ENCODE results near the gene TRIM63. TPM values are rescaled to one million over a fixed set of nuclear protein-coding genes. Genes with fewer than 3 reads are reported as not detected.

The TRIM63 gene
- total and polyA plus RNA-seq, 9 of the 15 experiments (the other 6 are each of a cell fraction or from before 2014, with no cell fraction given), result 0.08 to 0.57 (median 0.36) TPM

GRCh38 chr1:26035959-26036755, 31.3 kb downstream of the TRIM63 start (continued):
- no peak for TF ChIP-seq ZFP91 (CRISPR knock-in tag; IDR thresholded peaks at IDR 0.05)
- TF ChIP-seq ZEB2 (IDR thresholded peaks at IDR 0.05), result no peak
- no peak; the same call in 1 of the 2 replicates for TF ChIP-seq ZNF668 (CRISPR knock-in tag; IDR thresholded peaks at IDR 0.05)
- TF ChIP-seq ZNF699 (CRISPR knock-in tag; IDR thresholded peaks at IDR 0.05; ENCODE audit: insufficient replicate concordance), result no peak
- peak; percentile 96 for TF ChIP-seq RB1 (IDR thresholded peaks at IDR 0.05; ENCODE audit: low read depth)
- no peak for TF ChIP-seq RBM17 (IDR thresholded peaks at IDR 0.05; ENCODE audit: borderline replicate concordance, low read depth, low read length)
- no peak for TF ChIP-seq ZNF778 (CRISPR knock-in tag; IDR thresholded peaks at IDR 0.05)
- TF ChIP-seq BCOR (IDR thresholded peaks at IDR 0.05), result no peak
- no peak for TF ChIP-seq SRSF7 (optimal IDR thresholded peaks at IDR 0.05; ENCODE audit: low read depth, low read length)
- no peak for TF ChIP-seq GATA2 (CRISPR knock-in tag; IDR thresholded peaks at IDR 0.05)
- TF ChIP-seq TCFL5 (CRISPR knock-in tag; conservative IDR thresholded peaks at IDR 0.05), result no peak
- no peak for TF ChIP-seq STAT6 (CRISPR knock-in tag; IDR thresholded peaks at IDR 0.05)
- no peak for TF ChIP-seq BRCA1 (IDR thresholded peaks at IDR 0.05)
- no peak for TF ChIP-seq BRCA1 (CRISPR knock-in tag; IDR thresholded peaks at IDR 0.05)
- no peak for TF ChIP-seq PTRF (tag; IDR thresholded peaks at IDR 0.05)
- no peak for TF ChIP-seq PHB (CRISPR knock-in tag; IDR thresholded peaks at IDR 0.05)
- TF ChIP-seq ARID1B (IDR thresholded peaks at IDR 0.05), result no peak
- TF ChIP-seq DIDO1 (tag; IDR thresholded peaks at IDR 0.05; ENCODE audit: low read depth), result no peak
- no peak for TF ChIP-seq ZFP30 (CRISPR knock-in tag; IDR thresholded peaks at IDR 0.05; ENCODE audit: borderline replicate concordance)
- TF ChIP-seq ZNF143 (CRISPR knock-in tag; IDR thresholded peaks at IDR 0.05), result 0 out of 2 replicates have a peak, but pooled peaks have one; percentile 3
- TF ChIP-seq HLTF (IDR thresholded peaks at IDR 0.05), result 0 out of 2 replicates have a peak, but pooled peaks have one; percentile 15
- TF ChIP-seq, protein P1, sequence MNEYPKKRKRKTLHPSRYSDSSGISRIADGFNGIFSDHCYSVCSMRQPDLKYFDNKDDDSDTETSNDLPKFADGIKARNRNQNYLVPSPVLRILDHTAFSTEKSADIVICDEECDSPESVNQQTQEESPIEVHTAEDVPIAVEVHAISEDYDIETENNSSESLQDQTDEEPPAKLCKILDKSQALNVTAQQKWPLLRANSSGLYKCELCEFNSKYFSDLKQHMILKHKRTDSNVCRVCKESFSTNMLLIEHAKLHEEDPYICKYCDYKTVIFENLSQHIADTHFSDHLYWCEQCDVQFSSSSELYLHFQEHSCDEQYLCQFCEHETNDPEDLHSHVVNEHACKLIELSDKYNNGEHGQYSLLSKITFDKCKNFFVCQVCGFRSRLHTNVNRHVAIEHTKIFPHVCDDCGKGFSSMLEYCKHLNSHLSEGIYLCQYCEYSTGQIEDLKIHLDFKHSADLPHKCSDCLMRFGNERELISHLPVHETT (CRISPR knock-in tag; conservative IDR thresholded peaks at IDR 0.05 in 1 of 2, IDR thresholded peaks at IDR 0.05 in 1 of 2), result no peak
